ENCODE measurements around the gene THOC6. TPM values are rescaled to one million over a fixed set of nuclear protein-coding genes. Genes with fewer than 3 reads are reported as not detected.
A peak's percentile ranks its signal among the peaks of the same experiment; 100 is the strongest.

Gene THOC6
- total and polyA plus RNA-seq, 9 of the 15 experiments (the other 6 are each of a cell fraction or from before 2014, with no cell fraction given): 2.5 to 65.4 (median 42.3) TPM

DNA sequence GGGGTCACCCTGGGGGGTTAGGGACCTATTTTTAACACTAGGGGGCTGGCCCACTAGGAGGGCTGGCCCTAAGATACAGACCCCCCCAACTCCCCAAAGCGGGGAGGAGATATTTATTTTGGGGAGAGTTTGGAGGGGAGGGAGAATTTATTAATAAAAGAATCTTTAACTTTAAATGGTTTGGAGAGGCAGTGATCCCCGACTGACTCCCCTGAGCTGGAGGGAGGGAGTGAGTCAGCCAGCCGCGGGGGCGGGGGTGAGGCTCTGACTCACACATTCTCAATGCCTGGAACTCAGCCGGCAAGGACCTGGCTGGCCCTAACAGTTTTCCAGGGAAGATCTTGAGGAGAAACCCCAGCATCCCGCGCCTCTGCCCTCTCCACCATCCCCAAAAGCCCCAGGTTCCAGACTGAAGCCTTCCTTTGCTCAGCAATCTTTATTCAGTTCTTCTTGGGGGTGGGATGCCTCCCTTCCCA is 1.6 kb upstream of the THOC6 start (continued):
- TF ChIP-seq HDAC6 (IDR thresholded peaks at IDR 0.05; ENCODE audit: low read depth, low read length) (no peak), ZC3H4 (CRISPR knock-in tag; IDR thresholded peaks at IDR 0.05; ENCODE audit: borderline replicate concordance) (no peak), ZNF407 (IDR thresholded peaks at IDR 0.05; ENCODE audit: low read depth) (no peak), SIN3A (IDR thresholded peaks at IDR 0.05; ENCODE audit: borderline replicate concordance in 2 of 2, control insufficient read depth in 1 of 2, low read depth in 2 of 2, low read length in 2 of 2) (peak in 1 of 2 experiments; percentile 53; a peak in 1 of 4 replicates), POLR2AphosphoS5 (IDR thresholded peaks at IDR 0.05; ENCODE audit: control insufficient read depth, insufficient read depth, low read depth, low read length) (peak; percentile 63; the same call in 1 of the 2 replicates), CBX8 (IDR thresholded peaks at IDR 0.05; ENCODE audit: borderline replicate concordance, extremely low read depth, low read depth, low read length, poor library complexity, severe bottlenecking) (no peak), DPF2 (IDR thresholded peaks at IDR 0.05) (peak; percentile 93), HNRNPK (IDR thresholded peaks at IDR 0.05; ENCODE audit: low read depth, low read length, poor library complexity, severe bottlenecking) (no peak), ATF2 (CRISPR knock-in tag; IDR thresholded peaks at IDR 0.05) (no peak), RBM14 (IDR thresholded peaks at IDR 0.05; ENCODE audit: borderline replicate concordance, insufficient read depth, low read depth, low read length) (no peak), CHCHD3 (CRISPR knock-in tag; IDR thresholded peaks at IDR 0.05) (no peak), ZNF280A (IDR thresholded peaks at IDR 0.05; ENCODE audit: low read depth, partially characterized antibody) (no peak), ZFP30 (CRISPR knock-in tag; IDR thresholded peaks at IDR 0.05; ENCODE audit: borderline replicate concordance) (no peak), ZNF76 (CRISPR knock-in tag; IDR thresholded peaks at IDR 0.05; ENCODE audit: borderline replicate concordance) (no peak), ATF7 (IDR thresholded peaks at IDR 0.05) (peak; percentile 31; the same call in 1 of the 2 replicates), ZNF764 (CRISPR knock-in tag; IDR thresholded peaks at IDR 0.05; ENCODE audit: low read depth) (no peak)

Data from K562 (cell line).